CD4-positive, alpha-beta T cell treated with Interferon alpha-2 for 1 hour (primary cell): ENCODE results near the gene GPC5.

Experiments used
- DNase-seq, 2 donors: peaks; one replicate each; pipeline ENCODE4 v3.0.0-alpha.2; 2020 to 2022

GPC5 gene

GRCh38 chr13:92312823-92313222 lies 914.4 kb downstream of the GPC5 start:
- DNase-seq, result no peak

GRCh38 chr13:92313382-92313781 lies 915.0 kb downstream of the GPC5 start:
- no peak for DNase-seq

GRCh38 chr13:92315265-92315664 lies 916.8 kb downstream of the GPC5 start:
- no peak for DNase-seq

- no peak for DNase-seq
Measured at GRCh38 chr13:92316030-92316429, 917.6 kb downstream of the GPC5 start.

GRCh38 chr13:92317066-92317465 lies 918.6 kb downstream of the GPC5 start:
- DNase-seq, result no peak

- DNase-seq, result no peak
Measured at GRCh38 chr13:92320323-92320722, 921.9 kb downstream of the GPC5 start.

- DNase-seq, result no peak
Measured at GRCh38 chr13:92321174-92321573, 922.8 kb downstream of the GPC5 start.

GRCh38 chr13:92345627-92346026 lies 947.2 kb downstream of the GPC5 start:
- DNase-seq, result no peak

- DNase-seq, result no peak
Measured at GRCh38 chr13:92346046-92346445, 947.6 kb downstream of the GPC5 start.

GRCh38 chr13:92354583-92354982 lies 956.2 kb downstream of the GPC5 start:
- DNase-seq, result no peak

- no peak for DNase-seq
Measured at GRCh38 chr13:92355213-92355612, 956.8 kb downstream of the GPC5 start.

- no peak for DNase-seq
Measured at GRCh38 chr13:92362717-92363116, 964.3 kb downstream of the GPC5 start.

- no peak for DNase-seq
Measured at GRCh38 chr13:92365904-92366303, 967.5 kb downstream of the GPC5 start.

GRCh38 chr13:92377396-92377795 lies 979.0 kb downstream of the GPC5 start:
- DNase-seq, result no peak

- no peak for DNase-seq
Measured at GRCh38 chr13:92379371-92379770, 981.0 kb downstream of the GPC5 start.

- DNase-seq, result no peak
Measured at GRCh38 chr13:92384410-92384809, 986.0 kb downstream of the GPC5 start.

- no peak for DNase-seq
Measured at GRCh38 chr13:92387245-92387644, 988.8 kb downstream of the GPC5 start.

GRCh38 chr13:92390217-92390616 lies 991.8 kb downstream of the GPC5 start:
- no peak for DNase-seq

- no peak for DNase-seq
Measured at GRCh38 chr13:92403606-92404005, 1005.2 kb downstream of the GPC5 start.

- no peak for DNase-seq
Measured at GRCh38 chr13:92407858-92408257, 1009.4 kb downstream of the GPC5 start.

- DNase-seq, result no peak
Measured at GRCh38 chr13:92412481-92412880, 1014.1 kb downstream of the GPC5 start.

GRCh38 chr13:92412996-92413395 lies 1014.6 kb downstream of the GPC5 start:
- no peak for DNase-seq

- DNase-seq, result no peak
Measured at GRCh38 chr13:92413452-92413851, 1015.0 kb downstream of the GPC5 start.

GRCh38 chr13:92414851-92415250 lies 1016.4 kb downstream of the GPC5 start:
- DNase-seq, result no peak

GRCh38 chr13:92415781-92416180 lies 1017.4 kb downstream of the GPC5 start:
- DNase-seq, result no peak

- DNase-seq, result no peak
Measured at GRCh38 chr13:92418818-92419412, 1020.5 kb downstream of the GPC5 start.
